GM13977 (cell line): ENCODE measurements around the gene CD38.

Source experiments
- DNase-seq: peaks from one replicate; pipeline ENCODE4 v3.0.0; 2012; ENCODE audit warnings: low spot score
- CTCF ChIP-seq: IDR thresholded peaks from 2 replicates; pipeline ENCODE4 v1.5.1; 2012; ENCODE audit warnings: mild to moderate bottlenecking, control low read depth; ENCODE audit not compliant: insufficient read depth; ENCODE audit errors: extremely low read depth, missing control alignments
- in situ Hi-C: fragments of 300-500 bp; cut with MboI; formaldehyde crosslinking; loops from one replicate; pipeline ENCODE4 v1.12.0; 2022; ENCODE audit warnings: low sequenced_read_pairs, low pct_unique_long_range_greater_than_20kb, mixed read lengths, inconsistent platforms; ENCODE audit not compliant: unreplicated experiment

Gene CD38

GRCh38 chr4:15751153-15751552 is 27.0 kb upstream of the CD38 start:
- DNase-seq, result no peak
- in situ Hi-C loops, result no loop called here
- TF ChIP-seq CTCF, result no peak

- no peak for TF ChIP-seq CTCF
- no peak for DNase-seq
- in situ Hi-C loops, result no loop called here
Observed at GRCh38 chr4:15753081-15753480, 25.0 kb upstream of the CD38 start.

- TF ChIP-seq CTCF, result no peak
- DNase-seq, result no peak
- in situ Hi-C loops, result no loop called here
Observed at GRCh38 chr4:15753786-15754185, 24.3 kb upstream of the CD38 start.

GRCh38 chr4:15754323-15754722 is 23.8 kb upstream of the CD38 start:
- TF ChIP-seq CTCF, result no peak
- DNase-seq, result no peak
- in situ Hi-C loops, result no loop called here

GRCh38 chr4:15755321-15756155 is 22.6 kb upstream of the CD38 start:
- no peak for TF ChIP-seq CTCF
- in situ Hi-C loops, result no loop called here
- no peak for DNase-seq

GRCh38 chr4:15756361-15756861 is 21.7 kb upstream of the CD38 start:
- in situ Hi-C loops, result no loop called here
- TF ChIP-seq CTCF, result peak; percentile 58
- DNase-seq, result peak; percentile 28
